ENCODE data around the gene TNFAIP8L1.
"Not testable (repeated sequence)": the region's sequence is repeated elsewhere in the genome, so short reads cannot be mapped to it uniquely, and the experiment has no call there.

Gene TNFAIP8L1

DNA sequence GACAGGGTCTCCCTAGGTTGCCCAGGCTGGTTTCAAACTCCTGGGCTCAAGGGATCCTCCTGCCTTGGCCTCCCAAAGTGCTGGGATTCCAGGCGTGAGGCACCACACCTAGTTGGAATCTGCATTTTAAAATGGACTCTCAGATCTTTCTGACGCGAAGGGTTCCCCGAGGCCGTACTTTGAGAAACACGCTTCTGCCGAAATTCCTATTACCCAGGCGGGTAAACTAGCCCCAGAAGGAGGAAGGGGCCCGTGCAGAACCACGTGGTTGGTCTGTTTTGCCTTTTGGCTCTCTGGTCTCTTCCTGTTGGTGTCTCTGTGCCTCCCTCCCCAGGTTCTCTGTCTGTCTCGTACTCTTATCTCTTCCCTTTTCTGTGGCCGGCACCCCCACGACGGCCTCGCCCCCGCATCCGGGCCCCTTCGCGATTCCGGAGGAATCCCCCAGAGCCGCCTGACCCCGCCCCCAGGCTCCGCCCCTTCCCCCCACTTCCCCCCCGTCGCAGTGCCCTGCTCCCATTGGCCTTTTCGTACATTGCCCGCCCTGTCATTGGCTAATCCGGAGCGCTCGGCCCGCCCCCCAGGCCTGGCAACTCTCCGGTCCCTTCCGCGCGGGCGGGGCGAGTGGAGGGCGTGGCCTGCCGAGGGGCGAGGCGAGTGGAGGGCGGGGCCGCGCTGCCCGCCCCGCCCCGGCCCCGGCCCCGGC, at the start of gene TNFAIP8L1:
Gene TNFAIP8L1 (plus strand): TSS at position 689 of the 703 bp plus-strand sequence. CDS start 12,354 bp downstream, outside the sequence.
- Mint-ChIP-seq H3K4me1 (peaks cover 51% of the 10 kb centered on the region), H3K27me3 (peaks cover 14% of the 10 kb centered on the region), H3K4me3 (peak within 1 kb of the TSS; percentile 98), H3K36me3 (peaks cover 6% of the 10 kb centered on the region), H3K27ac (peak within 1 kb of the TSS; percentile 97), H3K9me3 (no peaks in the 10 kb centered on the region)
- CTCF ChIA-PET: interaction anchor here (0.6 to 3.3 kb wide), 2 partner anchors 71 to 161 kb away, joined by 3 to 61 read pairs; no protein-coding TSS in a partner anchor
- peak; percentile 99 for DNase-seq

DNA sequence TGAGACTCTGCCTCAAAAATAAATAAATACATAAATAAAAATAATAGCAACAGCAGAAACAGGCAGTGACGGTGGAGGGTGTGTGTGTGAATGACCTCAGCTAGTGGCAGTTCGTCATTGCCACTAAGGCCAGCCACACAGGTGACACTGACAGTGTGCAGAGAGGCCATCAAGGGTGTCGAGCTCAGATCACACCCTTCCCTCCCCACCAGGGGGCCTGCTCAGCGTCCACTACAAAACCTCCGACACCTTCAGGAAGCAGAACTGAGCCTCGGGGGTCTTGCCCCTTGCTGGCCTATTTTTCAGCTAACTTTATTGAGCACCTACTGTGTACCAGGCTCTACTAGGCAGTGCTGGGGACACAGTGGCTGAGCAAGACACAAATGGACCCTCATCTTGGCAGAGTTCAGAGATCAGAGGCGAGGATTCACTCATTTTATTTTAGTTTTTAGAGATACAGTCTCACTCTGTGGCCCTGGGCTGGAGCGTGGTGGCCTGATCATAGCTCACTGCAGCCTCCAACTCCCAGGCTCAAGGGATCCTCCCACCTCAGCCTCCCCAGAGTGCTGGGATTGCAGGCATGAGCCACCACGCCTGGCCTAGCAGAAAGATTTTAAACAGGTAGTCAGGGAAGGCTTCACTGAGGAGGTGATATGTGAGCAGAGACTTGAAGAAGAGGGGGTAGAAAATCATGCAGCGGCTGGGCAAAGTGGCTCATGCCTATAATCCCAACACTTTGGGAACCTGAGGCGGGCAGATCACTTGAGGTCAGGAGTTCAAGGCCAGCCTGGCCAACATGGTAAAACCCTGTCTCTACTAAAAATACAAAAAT, 49.5 kb upstream of the TNFAIP8L1 start:
- no peaks in the 10 kb centered on the region for H3K36me3 Mint-ChIP-seq
- H3K4me3 Mint-ChIP-seq: no peak overlapping the region
- CTCF ChIA-PET: interaction anchor here (0.9 to 1.8 kb wide), 2 partner anchors 43 to 47 kb away, joined by 5 to 11 read pairs; no protein-coding TSS in a partner anchor
- no peaks in the 10 kb centered on the region for H3K9me3 Mint-ChIP-seq
- peaks cover 73% of the 10 kb centered on the region for H3K27me3 Mint-ChIP-seq
- peak; percentile 42 for DNase-seq
- H3K4me1 Mint-ChIP-seq: no peaks in the 10 kb centered on the region
- no peak overlapping the region for H3K27ac Mint-ChIP-seq

DNA sequence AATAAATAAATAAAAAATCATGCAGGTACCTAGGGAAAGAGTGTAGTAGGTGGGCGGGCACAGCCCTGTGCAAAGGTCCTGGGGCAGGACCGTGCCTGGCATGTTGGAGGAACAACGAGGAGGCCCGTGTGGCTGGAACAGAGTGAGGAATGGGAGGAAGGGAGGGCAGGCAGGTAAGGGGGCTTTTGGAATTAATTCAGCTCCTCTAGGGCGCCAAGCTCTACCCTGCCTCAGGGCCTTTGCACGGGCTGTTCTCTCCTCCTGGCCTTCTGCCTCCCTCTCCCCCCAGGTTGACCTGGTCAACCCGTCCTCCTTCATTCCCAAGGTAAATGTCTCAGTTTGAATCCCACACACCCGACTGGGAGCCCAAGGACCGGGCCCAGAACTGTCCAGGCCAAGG, 48.8 kb upstream of the TNFAIP8L1 start:
- no peaks in the 10 kb centered on the region for H3K4me1 Mint-ChIP-seq
- CTCF ChIA-PET: interaction anchor here (1.8 kb wide), 1 partner anchor 46 kb away, joined by 11 read pairs; no protein-coding TSS in a partner anchor
- no peak for DNase-seq
- no peaks in the 10 kb centered on the region for H3K36me3 Mint-ChIP-seq
- no peaks in the 10 kb centered on the region for H3K9me3 Mint-ChIP-seq
- H3K27me3 Mint-ChIP-seq: peaks cover 71% of the 10 kb centered on the region
- H3K4me3 Mint-ChIP-seq: no peak overlapping the region
- H3K27ac Mint-ChIP-seq: no peak overlapping the region

DNA sequence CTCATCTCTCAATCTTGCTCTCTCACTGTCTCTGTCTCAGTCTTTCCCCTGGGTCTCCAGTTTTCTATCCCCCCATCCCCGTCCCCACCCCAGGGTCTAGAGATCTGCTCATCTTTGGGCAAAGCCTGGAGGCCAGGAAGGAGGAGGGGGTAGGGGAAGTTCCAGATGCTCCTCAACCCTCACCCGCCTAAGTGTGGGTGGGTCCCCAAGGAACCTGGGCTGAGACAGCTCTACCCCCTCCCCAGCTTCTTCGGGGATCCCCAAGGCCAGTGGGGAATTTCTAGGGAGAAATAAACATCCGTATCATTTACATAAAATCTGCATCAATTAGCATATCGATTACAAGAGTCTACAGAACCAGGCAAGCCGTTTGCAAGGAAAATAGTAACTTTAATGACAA, 48.0 kb upstream of the TNFAIP8L1 start:
- Mint-ChIP-seq H3K9me3 (no peaks in the 10 kb centered on the region), H3K4me3 (no peak overlapping the region), H3K36me3 (no peaks in the 10 kb centered on the region), H3K27ac (no peak overlapping the region), H3K4me1 (no peaks in the 10 kb centered on the region), H3K27me3 (peaks cover 72% of the 10 kb centered on the region)
- CTCF ChIA-PET: interaction anchor here (0.7 kb wide), 1 partner anchor 19 kb away, joined by 3 read pairs; no protein-coding TSS in a partner anchor
- no peak for DNase-seq

DNA sequence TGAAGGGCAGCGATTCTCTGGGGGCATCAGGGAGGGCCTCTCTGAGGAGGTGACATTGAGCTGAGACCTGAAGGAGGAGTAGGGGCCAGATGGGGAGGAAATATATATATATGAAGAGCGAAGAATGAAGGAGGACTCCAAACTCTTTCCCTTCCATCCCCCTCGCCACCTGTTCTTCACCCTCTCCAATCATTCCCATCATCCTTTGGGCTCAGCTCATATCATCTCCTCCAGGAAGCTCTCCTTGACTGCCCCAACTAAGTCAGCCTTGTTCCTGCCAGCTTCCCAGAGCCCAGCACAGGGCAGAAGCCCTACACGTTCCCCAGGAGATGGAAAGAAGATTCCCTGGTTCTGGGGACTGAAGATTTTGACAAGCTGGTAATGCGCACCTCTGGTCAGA, 46.9 kb upstream of the TNFAIP8L1 start:
- no peak overlapping the region for H3K27ac Mint-ChIP-seq
- H3K9me3 Mint-ChIP-seq: no peaks in the 10 kb centered on the region
- H3K4me1 Mint-ChIP-seq: peaks cover 4% of the 10 kb centered on the region
- H3K4me3 Mint-ChIP-seq: no peak overlapping the region
- CTCF ChIA-PET: interaction anchor here (1.6 to 2.5 kb wide), 2 partner anchors 16 to 44 kb away, joined by 9 to 11 read pairs; no protein-coding TSS in a partner anchor
- DNase-seq: no peak
- no peaks in the 10 kb centered on the region for H3K36me3 Mint-ChIP-seq
- H3K27me3 Mint-ChIP-seq: peaks cover 76% of the 10 kb centered on the region

DNA sequence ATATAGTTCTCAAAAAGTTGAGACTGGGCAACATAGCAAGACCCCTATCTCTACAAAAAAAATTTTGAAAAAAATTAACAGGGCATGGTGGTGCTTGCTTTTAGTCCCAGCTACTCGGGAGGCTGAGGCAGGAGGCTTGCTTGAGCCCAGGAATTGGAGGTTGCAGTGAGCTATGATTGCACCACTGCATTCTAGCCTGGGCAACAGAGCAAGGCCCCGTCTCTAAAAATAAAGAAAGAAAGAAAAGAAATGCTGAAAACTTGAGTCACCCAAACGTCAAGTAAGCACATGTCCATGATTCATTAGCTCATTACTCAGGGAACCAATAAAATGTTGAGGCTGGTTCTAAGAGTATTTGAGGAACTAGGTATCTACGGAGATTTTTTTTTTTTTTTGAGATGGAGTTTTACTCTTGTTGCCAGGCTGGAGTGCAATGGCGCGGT, 45.9 kb upstream of the TNFAIP8L1 start:
- no peak overlapping the region for H3K4me3 Mint-ChIP-seq
- no peak for DNase-seq
- no peaks in the 10 kb centered on the region for H3K36me3 Mint-ChIP-seq

DNA sequence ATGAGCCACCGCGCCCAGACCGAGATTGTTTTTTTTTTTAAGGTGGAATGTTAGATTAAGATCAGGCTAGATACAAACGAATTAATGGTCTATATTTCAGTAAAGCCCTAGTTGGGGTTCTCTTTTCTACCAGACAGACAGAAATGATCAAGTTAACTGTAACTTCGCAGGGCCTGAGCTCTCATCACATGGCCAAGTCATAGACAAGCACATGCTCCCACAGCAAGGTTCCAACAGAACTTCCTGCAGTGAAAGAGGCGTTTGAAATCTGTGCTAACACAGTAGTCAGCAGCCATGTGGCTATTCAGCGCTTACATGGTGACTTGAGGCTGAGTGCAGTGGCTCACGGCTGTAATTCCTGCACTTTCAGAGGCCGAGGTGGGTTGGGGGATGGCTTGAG, 45.1 kb upstream of the TNFAIP8L1 start:
- CTCF ChIA-PET: interaction anchor here (2.5 kb wide), 1 partner anchor 18 kb away, joined by 9 read pairs; no protein-coding TSS in a partner anchor
- no peak overlapping the region for H3K4me3 Mint-ChIP-seq
- H3K27ac Mint-ChIP-seq: no peak overlapping the region
- H3K27me3 Mint-ChIP-seq: peaks cover 91% of the 10 kb centered on the region
- H3K36me3 Mint-ChIP-seq: no peaks in the 10 kb centered on the region
- no peaks in the 10 kb centered on the region for H3K9me3 Mint-ChIP-seq
- DNase-seq: no peak
- H3K4me1 Mint-ChIP-seq: peaks cover 10% of the 10 kb centered on the region

More for the DNA sequence above, 45.9 kb upstream of the TNFAIP8L1 start:
- H3K27me3 Mint-ChIP-seq: peaks cover 83% of the 10 kb centered on the region
- CTCF ChIA-PET: interaction anchor here (0.6 to 2.5 kb wide), 3 partner anchors 17 to 43 kb away, joined by 5 to 11 read pairs (median 9); no protein-coding TSS in a partner anchor
- no peak overlapping the region for H3K27ac Mint-ChIP-seq
- H3K9me3 Mint-ChIP-seq: no peaks in the 10 kb centered on the region
- peaks cover 8% of the 10 kb centered on the region for H3K4me1 Mint-ChIP-seq

DNA sequence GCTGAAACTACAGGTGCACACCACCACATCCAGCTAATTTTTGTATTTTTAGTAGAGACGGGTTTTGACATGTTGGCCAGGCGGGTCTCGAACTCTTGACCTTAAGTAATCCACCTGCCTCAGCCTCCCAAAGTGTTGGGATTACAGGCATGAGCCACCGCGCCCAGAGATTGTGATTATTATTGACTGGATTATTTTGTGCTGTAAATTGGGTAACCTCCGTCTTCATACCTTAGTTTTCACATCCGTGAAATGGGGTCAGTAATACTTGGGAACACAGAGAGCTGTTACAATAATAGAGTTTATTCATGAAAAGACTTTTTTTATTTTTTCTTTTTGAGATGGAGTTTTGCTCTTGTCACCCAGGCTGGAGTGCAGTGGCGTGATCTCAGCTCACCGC, 44.2 kb upstream of the TNFAIP8L1 start:
- not testable (repeated sequence) for H3K4me3 Mint-ChIP-seq, H3K36me3 Mint-ChIP-seq, H3K27ac Mint-ChIP-seq, DNase-seq, H3K9me3 Mint-ChIP-seq
- H3K27me3 Mint-ChIP-seq: peaks cover 91% of the 10 kb centered on the region
- H3K4me1 Mint-ChIP-seq: peaks cover 10% of the 10 kb centered on the region
- CTCF ChIA-PET: interaction anchor here (3.1 kb wide), 1 partner anchor 41 kb away, joined by 8 read pairs; no protein-coding TSS in a partner anchor

DNA sequence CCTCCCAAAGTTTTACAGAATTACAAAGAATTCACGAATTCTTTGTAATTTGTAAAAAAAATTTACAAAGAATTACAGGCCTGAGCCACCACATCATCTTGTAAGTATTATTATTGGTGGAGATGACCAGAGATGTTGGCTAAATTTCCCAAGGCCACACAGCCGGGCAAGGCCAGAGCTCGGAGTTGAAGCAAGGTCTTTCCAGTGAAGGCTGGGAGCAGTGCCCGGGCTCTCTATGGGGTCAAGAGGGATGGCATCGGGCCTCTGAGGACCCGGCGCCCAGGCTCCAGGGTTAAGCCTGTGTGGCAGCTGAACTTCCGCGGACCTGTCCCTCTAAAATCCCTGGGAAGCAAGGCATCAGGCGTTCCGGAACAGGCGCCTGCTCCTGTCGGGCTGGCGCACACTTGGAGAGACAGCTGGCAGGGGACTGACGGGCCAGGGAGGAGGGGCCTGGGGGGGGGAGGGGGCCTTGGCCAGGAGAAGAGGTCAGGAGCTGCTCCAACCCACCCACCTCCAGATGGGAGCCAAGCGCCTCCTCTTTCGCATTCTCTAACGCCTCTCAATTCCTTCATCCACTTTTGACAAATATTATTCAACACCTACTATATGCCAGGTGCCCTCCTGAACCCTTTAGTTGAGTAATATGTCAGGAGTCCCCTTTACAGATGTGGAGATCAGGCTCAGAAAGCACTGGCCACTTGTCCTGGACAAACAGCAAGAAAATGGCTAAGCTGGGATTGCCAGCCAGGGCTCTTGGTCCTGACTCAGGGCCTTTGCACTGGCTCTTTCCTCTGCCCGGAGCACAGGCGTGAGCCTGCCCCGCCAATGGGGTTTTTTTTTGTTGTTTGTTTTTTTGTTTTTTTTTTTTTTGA, 43.0 kb upstream of the TNFAIP8L1 start:
- Mint-ChIP-seq H3K27me3 (peaks cover 90% of the 10 kb centered on the region), H3K4me3 (no peak overlapping the region), H3K27ac (no peak overlapping the region), H3K9me3 (no peaks in the 10 kb centered on the region), H3K4me1 (peaks cover 10% of the 10 kb centered on the region), H3K36me3 (no peaks in the 10 kb centered on the region)
- CTCF ChIA-PET: interaction anchor here (3.1 kb wide), 1 partner anchor 40 kb away, joined by 8 read pairs; no protein-coding TSS in a partner anchor
- DNase-seq: no peak

DNA sequence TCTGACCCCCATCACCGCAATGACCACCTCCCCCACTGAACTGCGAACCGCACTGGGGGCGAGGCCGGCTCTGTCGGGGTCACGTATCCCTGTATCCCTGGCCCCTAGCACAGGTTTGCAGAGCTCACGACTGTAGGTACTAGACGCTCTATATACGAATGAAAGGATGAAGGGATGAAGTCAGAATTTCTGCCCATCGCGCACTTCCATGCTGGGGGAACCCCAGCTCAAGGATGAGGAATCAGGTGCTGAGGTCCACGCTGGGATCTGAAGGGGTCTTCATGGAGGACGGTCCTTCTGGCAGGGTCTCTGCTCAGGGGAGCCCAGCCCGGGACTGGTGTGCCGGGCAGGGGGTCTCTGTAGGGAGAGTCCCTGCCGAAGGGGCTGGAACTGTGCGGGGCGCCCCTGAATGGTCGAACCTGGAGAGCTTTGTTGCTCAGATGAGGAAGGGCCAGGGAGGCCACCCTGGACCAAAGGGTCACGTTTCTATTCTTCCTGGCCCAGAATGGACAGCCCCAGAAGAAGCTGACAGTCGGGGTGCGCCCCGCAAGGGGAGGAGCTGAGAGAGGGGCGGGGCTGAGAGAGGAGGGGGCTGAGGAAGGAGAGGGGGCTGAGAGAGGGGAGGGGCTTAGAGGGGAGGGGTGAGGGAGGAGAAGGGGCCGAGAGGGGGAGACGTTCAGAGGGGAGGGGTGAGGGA, 41.9 kb upstream of the TNFAIP8L1 start:
- no peaks in the 10 kb centered on the region for H3K9me3 Mint-ChIP-seq
- H3K36me3 Mint-ChIP-seq: no peaks in the 10 kb centered on the region
- H3K4me1 Mint-ChIP-seq: peaks cover 10% of the 10 kb centered on the region
- H3K4me3 Mint-ChIP-seq: no peak overlapping the region
- H3K27me3 Mint-ChIP-seq: peaks cover 84% of the 10 kb centered on the region
- H3K27ac Mint-ChIP-seq: no peak overlapping the region
- DNase-seq: peak; percentile 54
- CTCF ChIA-PET: interaction anchor here (3.1 kb wide), 1 partner anchor 39 kb away, joined by 8 read pairs; no protein-coding TSS in a partner anchor

DNA sequence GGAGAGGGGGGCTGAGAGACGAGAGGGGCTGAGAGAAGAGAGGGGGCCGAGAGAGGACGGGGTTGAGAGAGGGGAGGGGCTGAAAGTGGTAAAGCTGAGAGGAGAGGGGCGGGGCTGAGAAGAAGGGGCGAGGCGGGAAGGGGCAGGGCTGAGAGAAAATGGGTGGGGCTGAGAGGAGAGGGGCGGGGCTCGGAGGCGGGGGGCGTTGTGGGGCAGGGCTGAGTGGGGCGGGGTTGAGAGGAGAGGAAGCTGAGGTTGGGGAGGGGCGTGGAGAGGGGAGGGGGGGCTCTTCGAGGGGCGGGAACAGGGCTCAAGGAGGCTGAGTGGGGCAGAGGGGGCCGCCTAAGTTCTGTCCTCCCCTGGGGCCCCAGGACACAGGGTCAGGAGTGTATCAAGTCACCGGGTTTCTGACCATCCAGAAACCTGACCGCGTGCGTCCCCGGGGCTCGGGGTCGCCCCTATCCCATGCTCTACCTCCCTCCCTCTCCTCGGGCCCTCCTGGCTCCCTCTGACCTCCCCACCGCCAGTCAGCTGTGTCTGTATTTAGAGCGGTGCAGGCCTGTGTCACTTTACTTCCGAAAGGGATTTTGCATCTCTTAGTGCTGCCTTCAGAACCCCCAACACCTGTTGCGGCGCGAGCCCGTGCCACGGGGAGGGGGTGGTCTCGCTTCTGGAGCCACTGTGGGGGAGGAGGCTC, 41.2 kb upstream of the TNFAIP8L1 start:
- Mint-ChIP-seq H3K27ac (no peak overlapping the region), H3K9me3 (no peaks in the 10 kb centered on the region), H3K4me1 (peaks cover 10% of the 10 kb centered on the region), H3K27me3 (peaks cover 77% of the 10 kb centered on the region), H3K36me3 (no peaks in the 10 kb centered on the region), H3K4me3 (peak overlapping the region; percentile 37)
- CTCF ChIA-PET: no interaction called here
- peak; percentile 67 for DNase-seq

DNA sequence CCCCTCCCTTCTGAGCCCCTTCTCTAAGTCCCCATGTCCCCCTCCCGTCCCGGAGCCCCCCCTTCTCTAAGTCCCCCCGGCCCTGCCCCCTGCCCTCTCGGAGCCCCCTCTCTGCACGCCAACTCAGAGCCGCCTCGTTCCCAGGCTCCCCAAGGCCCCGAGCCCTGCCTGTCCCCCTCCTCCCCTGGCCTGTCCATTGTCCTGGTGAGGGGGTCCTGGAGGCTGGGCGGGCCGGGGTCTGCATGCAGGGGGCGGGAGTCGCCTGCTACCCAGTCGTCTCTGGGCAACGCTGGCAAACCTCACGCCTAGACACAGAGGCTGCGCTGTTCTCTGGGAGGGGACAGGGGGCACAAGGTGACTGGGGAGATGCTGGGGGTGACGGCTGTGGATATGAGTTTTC, 40.6 kb upstream of the TNFAIP8L1 start:
- H3K9me3 Mint-ChIP-seq: no peaks in the 10 kb centered on the region
- H3K36me3 Mint-ChIP-seq: no peaks in the 10 kb centered on the region
- CTCF ChIA-PET: no interaction called here
- no peak for DNase-seq
- H3K27ac Mint-ChIP-seq: no peak overlapping the region
- H3K4me1 Mint-ChIP-seq: peaks cover 10% of the 10 kb centered on the region
- H3K4me3 Mint-ChIP-seq: no peak overlapping the region
- peaks cover 72% of the 10 kb centered on the region for H3K27me3 Mint-ChIP-seq
